Measurements from ENCODE around the gene LRRK2.

LRRK2 gene

GRCh38 chr12:40232602-40233001 lies 7.8 kb downstream of the LRRK2 start:
- Histone ChIP-seq H2BK120ac (ENCODE audit: insufficient read depth, low read length, poor library complexity) (no peak overlapping the region), H3K9ac (ENCODE audit: low read length) (no peak overlapping the region), H3K27me3 (ENCODE audit: insufficient read depth, low read length) (no peaks in the 10 kb centered on the region), H3K9me3 (ENCODE audit: insufficient read depth, low read depth, low read length) (no peaks in the 10 kb centered on the region), H3K14ac (ENCODE audit: low read length) (no peak overlapping the region), H4K91ac (ENCODE audit: low read depth, low read length) (no peak overlapping the region), H2BK5ac (ENCODE audit: low read depth, low read length, poor library complexity) (no peak overlapping the region), H3K27ac (ENCODE audit: low read depth, low read length) (no peak overlapping the region), H2BK12ac (ENCODE audit: low read length) (no peak overlapping the region), H3K4me1 (ENCODE audit: control insufficient read depth in 1 of 2, insufficient read depth in 2 of 2, low read length in 2 of 2) (no peaks in the 10 kb centered on the region), H2AFZ (ENCODE audit: insufficient read depth, low read length, poor library complexity) (no peak overlapping the region), H4K12ac (ENCODE audit: low read depth, low read length) (no peak overlapping the region), H2AK5ac (ENCODE audit: low read length) (no peak overlapping the region), H3K79me2 (ENCODE audit: control insufficient read depth, insufficient read depth, low read length, poor library complexity) (no peaks in the 10 kb centered on the region), H3K4ac (ENCODE audit: low read depth, low read length) (no peak overlapping the region), H3K4me3 (ENCODE audit: low read depth, low read length) (no peak overlapping the region), H3K23ac (ENCODE audit: low read length) (no peak overlapping the region), H3K36me3 (ENCODE audit: control insufficient read depth in 1 of 2, insufficient read depth in 2 of 2, low read length in 2 of 2) (no peaks in the 10 kb centered on the region), H4K8ac (ENCODE audit: low read depth, low read length) (no peak overlapping the region), H3K18ac (ENCODE audit: low read length) (no peak overlapping the region), H3K79me1 (ENCODE audit: low read length) (no peaks in the 10 kb centered on the region), H3K4me2 (ENCODE audit: low read length) (no peak overlapping the region)
- no peak for DNase-seq
- no CpG with 5 or more reads among the region's 1 CpG for WGBS (ENCODE audit: extremely low coverage, insufficient coverage, insufficient read length)

- Histone ChIP-seq H3K36me3 (ENCODE audit: control insufficient read depth in 1 of 2, insufficient read depth in 2 of 2, low read length in 2 of 2) (no peaks in the 10 kb centered on the region), H3K23ac (ENCODE audit: low read length) (no peak overlapping the region), H3K9me3 (ENCODE audit: insufficient read depth, low read depth, low read length) (no peaks in the 10 kb centered on the region), H4K12ac (ENCODE audit: low read depth, low read length) (no peak overlapping the region), H2BK12ac (ENCODE audit: low read length) (no peak overlapping the region), H3K4me2 (ENCODE audit: low read length) (no peak overlapping the region), H3K79me2 (ENCODE audit: control insufficient read depth, insufficient read depth, low read length, poor library complexity) (no peaks in the 10 kb centered on the region), H2AK5ac (ENCODE audit: low read length) (no peak overlapping the region), H3K4ac (ENCODE audit: low read depth, low read length) (no peak overlapping the region), H4K8ac (ENCODE audit: low read depth, low read length) (no peak overlapping the region), H3K14ac (ENCODE audit: low read length) (no peak overlapping the region), H4K91ac (ENCODE audit: low read depth, low read length) (no peak overlapping the region), H3K9ac (ENCODE audit: low read length) (no peak overlapping the region), H2AFZ (ENCODE audit: insufficient read depth, low read length, poor library complexity) (no peak overlapping the region), H3K79me1 (ENCODE audit: low read length) (no peaks in the 10 kb centered on the region), H2BK120ac (ENCODE audit: insufficient read depth, low read length, poor library complexity) (no peak overlapping the region), H3K18ac (ENCODE audit: low read length) (no peak overlapping the region), H3K27ac (ENCODE audit: low read depth, low read length) (no peak overlapping the region), H2BK5ac (ENCODE audit: low read depth, low read length, poor library complexity) (no peak overlapping the region), H3K27me3 (ENCODE audit: insufficient read depth, low read length) (no peaks in the 10 kb centered on the region), H3K4me3 (ENCODE audit: low read depth, low read length) (no peak overlapping the region), H3K4me1 (ENCODE audit: control insufficient read depth in 1 of 2, insufficient read depth in 2 of 2, low read length in 2 of 2) (no peaks in the 10 kb centered on the region)
- no peak for DNase-seq
- no CpG with 5 or more reads among the region's 3 CpGs for whole genome bisulfite sequencing (ENCODE audit: extremely low coverage, insufficient coverage, insufficient read length)
These were observed 9.1 kb downstream of the LRRK2 start for GRCh38 chr12:40233741-40234367.

GRCh38 chr12:40236357-40236850 lies 11.6 kb downstream of the LRRK2 start:
- Histone ChIP-seq H3K4ac (ENCODE audit: low read depth, low read length) (no peak overlapping the region), H3K9me3 (ENCODE audit: insufficient read depth, low read depth, low read length) (no peaks in the 10 kb centered on the region), H2AFZ (ENCODE audit: insufficient read depth, low read length, poor library complexity) (no peak overlapping the region), H3K79me1 (ENCODE audit: low read length) (no peaks in the 10 kb centered on the region), H3K4me3 (ENCODE audit: low read depth, low read length) (no peak overlapping the region), H4K8ac (ENCODE audit: low read depth, low read length) (no peak overlapping the region), H3K4me2 (ENCODE audit: low read length) (no peak overlapping the region), H3K4me1 (ENCODE audit: control insufficient read depth in 1 of 2, insufficient read depth in 2 of 2, low read length in 2 of 2) (no peaks in the 10 kb centered on the region), H2BK5ac (ENCODE audit: low read depth, low read length, poor library complexity) (no peak overlapping the region), H4K12ac (ENCODE audit: low read depth, low read length) (no peak overlapping the region), H3K9ac (ENCODE audit: low read length) (no peak overlapping the region), H3K23ac (ENCODE audit: low read length) (no peak overlapping the region), H3K27ac (ENCODE audit: low read depth, low read length) (no peak overlapping the region), H2BK120ac (ENCODE audit: insufficient read depth, low read length, poor library complexity) (no peak overlapping the region), H4K91ac (ENCODE audit: low read depth, low read length) (no peak overlapping the region), H3K79me2 (ENCODE audit: control insufficient read depth, insufficient read depth, low read length, poor library complexity) (no peaks in the 10 kb centered on the region), H3K36me3 (ENCODE audit: control insufficient read depth in 1 of 2, insufficient read depth in 2 of 2, low read length in 2 of 2) (no peaks in the 10 kb centered on the region), H3K27me3 (ENCODE audit: insufficient read depth, low read length) (no peaks in the 10 kb centered on the region), H3K18ac (ENCODE audit: low read length) (no peak overlapping the region), H2AK5ac (ENCODE audit: low read length) (no peak overlapping the region), H2BK12ac (ENCODE audit: low read length) (no peak overlapping the region), H3K14ac (ENCODE audit: low read length) (no peak overlapping the region)
- no CpG with 5 or more reads among the region's 3 CpGs for WGBS (ENCODE audit: extremely low coverage, insufficient coverage, insufficient read length)
- no peak for DNase-seq

GRCh38 chr12:40238266-40238902 lies 13.6 kb downstream of the LRRK2 start:
- Histone ChIP-seq H3K79me1 (ENCODE audit: low read length) (no peaks in the 10 kb centered on the region), H3K36me3 (ENCODE audit: control insufficient read depth in 1 of 2, insufficient read depth in 2 of 2, low read length in 2 of 2) (no peaks in the 10 kb centered on the region), H3K27ac (ENCODE audit: low read depth, low read length) (no peak overlapping the region), H3K79me2 (ENCODE audit: control insufficient read depth, insufficient read depth, low read length, poor library complexity) (no peaks in the 10 kb centered on the region), H2AK5ac (ENCODE audit: low read length) (no peak overlapping the region), H4K8ac (ENCODE audit: low read depth, low read length) (no peak overlapping the region), H4K91ac (ENCODE audit: low read depth, low read length) (no peak overlapping the region), H4K12ac (ENCODE audit: low read depth, low read length) (no peak overlapping the region), H3K9ac (ENCODE audit: low read length) (no peak overlapping the region), H3K4me2 (ENCODE audit: low read length) (no peak overlapping the region), H2BK120ac (ENCODE audit: insufficient read depth, low read length, poor library complexity) (no peak overlapping the region), H3K18ac (ENCODE audit: low read length) (no peak overlapping the region), H2AFZ (ENCODE audit: insufficient read depth, low read length, poor library complexity) (no peak overlapping the region), H2BK5ac (ENCODE audit: low read depth, low read length, poor library complexity) (no peak overlapping the region), H3K4ac (ENCODE audit: low read depth, low read length) (no peak overlapping the region), H2BK12ac (ENCODE audit: low read length) (no peak overlapping the region), H3K14ac (ENCODE audit: low read length) (no peak overlapping the region), H3K27me3 (ENCODE audit: insufficient read depth, low read length) (no peaks in the 10 kb centered on the region), H3K23ac (ENCODE audit: low read length) (no peak overlapping the region), H3K4me3 (ENCODE audit: low read depth, low read length) (no peak overlapping the region), H3K9me3 (ENCODE audit: insufficient read depth, low read depth, low read length) (no peaks in the 10 kb centered on the region), H3K4me1 (ENCODE audit: control insufficient read depth in 1 of 2, insufficient read depth in 2 of 2, low read length in 2 of 2) (no peaks in the 10 kb centered on the region)
- no CpG with 5 or more reads among the region's 1 CpG for WGBS (ENCODE audit: extremely low coverage, insufficient coverage, insufficient read length)
- DNase-seq, result no peak

Measured in trophoblast cell (in vitro differentiated cells and primary cell).